C1 segment of cervical spinal cord (tissue), 14 donors: ENCODE results near the gene ACSS1.

ENCODE experiments used
- DNase-seq, 14 donors: peaks; one replicate each; lab custom pipeline; 2025; lab: John Stamatoyannopoulos, UW

The ACSS1 gene

DNA sequence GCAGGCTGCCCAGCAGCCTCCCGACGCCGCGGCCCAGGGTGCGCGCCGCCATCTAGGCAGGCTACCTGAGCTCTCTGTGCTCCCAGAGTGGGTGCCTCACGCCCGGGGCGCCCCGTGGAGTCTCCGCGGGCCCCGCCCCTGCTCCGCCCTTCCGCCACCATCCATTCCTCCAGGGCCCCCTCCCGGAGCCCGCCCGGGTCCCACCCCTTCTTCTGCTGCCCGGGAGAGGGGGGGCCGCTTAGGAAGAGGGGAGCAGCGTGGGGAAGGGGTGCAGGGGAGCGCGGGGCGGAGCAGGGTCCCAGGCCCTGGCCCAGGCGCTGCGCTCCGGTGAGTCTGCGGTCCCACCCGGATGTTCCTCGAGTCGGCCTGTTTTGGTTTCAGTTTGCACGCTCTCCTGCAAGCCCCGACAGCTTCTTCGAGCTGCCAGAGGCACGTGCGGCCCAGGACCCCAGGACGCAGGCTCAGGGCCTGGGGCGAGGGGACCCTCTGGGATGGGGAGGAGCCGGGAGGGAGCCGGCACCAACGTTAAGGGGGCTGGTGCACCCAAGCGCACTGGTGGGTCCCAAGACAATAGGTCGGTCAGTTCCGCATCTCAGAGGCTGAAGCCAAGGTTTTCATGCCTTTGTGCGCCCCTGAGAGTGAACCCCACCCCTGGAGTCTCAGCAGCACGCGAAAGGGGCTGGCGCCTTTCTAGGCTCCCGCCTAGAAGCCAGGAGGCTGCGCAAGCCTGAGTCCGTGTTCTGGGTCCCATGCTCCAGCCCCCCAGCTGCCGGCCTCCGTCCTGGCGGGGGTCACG, at the start of gene ACSS1:
Gene ACSS1, minus strand, starts transcription at position 89 of the 796 bp plus-strand sequence. Its CDS starts 37 bp downstream, at position 52.
- peak in 8 of 14 donors; percentile 37 to 69 (median 63) for DNase-seq

DNA sequence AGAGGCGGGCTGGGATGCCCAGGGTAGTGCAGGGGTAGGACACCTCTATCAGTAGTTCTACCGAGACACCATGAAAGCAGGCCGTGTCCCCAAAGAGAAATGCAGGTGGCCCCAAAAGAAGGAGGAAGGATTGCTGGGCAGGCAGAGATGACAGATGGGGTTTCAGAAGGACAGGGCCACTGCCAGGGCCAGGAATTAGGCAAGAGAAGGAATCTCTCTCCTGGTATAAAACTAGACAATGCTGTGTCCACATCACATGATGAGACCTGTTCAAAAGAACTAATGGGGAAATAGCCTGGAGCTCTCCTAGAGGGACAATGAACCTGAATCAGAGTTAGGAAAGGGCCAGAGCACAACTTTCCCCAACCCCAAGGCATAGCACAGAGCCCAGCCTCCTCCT, 45.6 kb upstream of the ACSS1 start:
- peak in 1 of 14 donors; percentile 65 for DNase-seq

DNA sequence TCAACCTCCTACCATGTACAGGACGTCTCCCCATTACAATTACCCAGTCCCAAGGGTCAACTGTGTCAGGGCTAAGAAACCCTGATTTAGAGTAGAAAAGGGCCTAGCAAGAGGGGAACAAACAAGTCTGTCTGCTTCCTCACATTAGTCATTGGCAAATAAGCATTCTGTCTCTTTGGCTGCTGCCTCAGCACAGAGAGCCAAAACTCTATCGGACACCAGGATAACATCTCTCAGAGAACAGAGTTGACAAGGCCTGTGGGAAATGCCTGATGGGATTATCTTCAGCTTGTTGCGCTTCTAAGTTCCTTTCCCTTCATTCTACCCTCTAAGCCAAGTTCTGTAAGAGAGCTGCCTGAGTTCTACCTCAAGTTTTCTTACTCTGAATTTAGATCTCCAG, 43.0 kb upstream of the ACSS1 start:
- peak in 1 of 14 donors; percentile 84 for DNase-seq

DNA sequence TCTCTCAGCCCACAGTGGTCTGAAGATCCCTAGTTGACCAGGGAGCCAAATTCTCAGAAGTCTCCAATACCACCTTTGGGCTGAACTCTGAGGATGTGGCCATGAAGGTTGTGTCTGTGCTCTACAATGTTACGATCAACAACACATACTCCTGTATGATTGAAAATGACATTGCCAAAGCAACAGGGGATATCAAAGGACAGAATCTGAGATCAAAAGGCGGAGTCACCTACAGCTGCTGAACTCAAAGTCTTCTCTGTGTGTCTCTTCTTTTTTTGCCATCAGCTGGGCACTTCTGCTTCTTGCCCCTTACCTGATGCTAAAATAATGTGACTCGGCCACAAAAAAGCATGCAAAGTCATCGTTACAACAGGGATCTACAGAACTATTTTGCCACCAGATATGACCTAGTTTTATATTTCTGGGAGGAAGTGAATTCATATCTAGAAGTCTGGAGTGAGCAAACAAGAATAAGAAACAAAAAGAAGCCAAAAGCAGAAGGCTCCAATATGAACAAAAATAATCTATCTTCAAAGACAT, 41.7 kb upstream of the ACSS1 start:
- DNase-seq = no peak

DNA sequence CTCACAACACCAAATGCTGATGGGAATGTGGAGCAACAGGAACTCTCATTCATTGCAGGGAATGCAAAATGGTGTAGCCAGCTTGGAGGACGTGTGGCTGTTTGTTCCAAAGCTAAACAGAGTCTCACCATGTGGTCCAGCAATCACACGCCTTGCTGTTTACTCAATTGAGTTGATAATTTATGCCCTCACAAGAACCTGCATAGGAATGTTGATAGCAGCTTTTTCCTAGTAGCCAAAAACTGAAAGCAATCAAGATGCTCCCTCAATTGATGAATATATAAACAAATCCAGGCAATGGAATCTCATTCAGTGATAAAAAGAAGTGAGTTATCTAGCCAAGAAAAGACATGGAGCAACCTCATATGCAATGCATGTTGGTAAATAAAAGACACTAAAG, 39.6 kb upstream of the ACSS1 start:
- no peak for DNase-seq

DNA sequence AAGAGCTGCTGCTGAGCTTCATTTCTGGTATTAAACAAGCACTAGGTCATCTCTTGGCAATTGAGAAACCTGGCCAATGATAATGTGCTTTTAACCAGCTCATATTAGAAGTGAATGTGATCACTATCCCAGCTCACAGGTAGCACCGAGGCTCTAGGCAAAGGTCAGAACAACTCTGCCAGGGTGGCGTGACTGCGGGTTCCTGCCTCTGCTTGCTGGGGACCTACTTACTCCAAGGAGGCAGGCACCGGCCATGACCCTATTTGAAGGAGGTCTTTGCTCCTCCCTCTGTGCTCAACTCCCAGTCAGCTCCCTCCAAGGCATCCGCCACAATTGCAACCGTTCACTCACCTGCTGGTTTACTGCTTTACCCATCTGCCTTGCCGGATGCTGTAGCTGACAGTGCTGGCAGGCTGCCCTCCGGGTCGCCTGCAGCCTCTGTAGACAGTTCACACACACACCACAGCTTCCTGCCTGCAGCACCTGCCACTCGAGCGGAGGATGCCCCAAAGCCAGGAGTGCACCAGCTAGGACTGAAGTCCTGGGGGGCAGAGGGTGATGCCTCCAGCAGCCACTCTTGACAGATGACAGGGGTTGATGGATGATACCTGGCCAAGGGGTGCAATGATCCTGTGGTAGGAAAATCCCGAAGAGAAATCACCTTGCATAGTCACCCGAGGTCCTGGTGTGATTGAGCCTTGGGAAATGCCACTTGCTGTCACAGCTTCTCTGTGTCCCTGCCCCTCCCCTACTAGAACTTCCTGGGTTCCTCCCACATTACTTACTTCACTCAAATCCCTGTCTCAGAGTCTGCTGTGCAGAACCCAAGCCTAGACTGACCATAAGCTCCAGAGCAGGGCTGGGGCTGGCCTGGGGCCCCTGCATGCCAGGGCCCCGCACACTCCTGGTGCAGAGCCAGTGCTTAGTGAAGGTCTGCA, 32.8 kb upstream of the ACSS1 start:
- no peak for DNase-seq

DNA sequence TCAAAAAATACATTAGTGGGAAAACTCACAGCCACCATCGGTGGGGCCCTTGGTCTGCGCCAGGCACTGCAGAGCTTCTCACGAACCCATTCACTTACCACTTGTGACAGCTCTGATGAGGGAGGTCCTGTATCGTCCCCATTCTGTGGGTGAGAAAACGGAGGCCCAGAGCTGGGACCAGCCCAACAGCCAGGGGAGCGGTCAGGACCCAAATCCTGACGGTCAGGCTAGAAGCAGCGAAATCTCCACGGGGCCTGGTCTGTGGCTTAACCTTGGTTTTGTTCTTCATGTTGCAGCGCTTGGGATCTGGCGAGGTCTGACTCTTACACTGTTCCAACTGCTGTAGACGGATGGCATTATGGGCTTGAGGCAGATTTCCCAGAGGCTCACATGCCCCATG, 31.7 kb upstream of the ACSS1 start:
- no peak for DNase-seq

DNA sequence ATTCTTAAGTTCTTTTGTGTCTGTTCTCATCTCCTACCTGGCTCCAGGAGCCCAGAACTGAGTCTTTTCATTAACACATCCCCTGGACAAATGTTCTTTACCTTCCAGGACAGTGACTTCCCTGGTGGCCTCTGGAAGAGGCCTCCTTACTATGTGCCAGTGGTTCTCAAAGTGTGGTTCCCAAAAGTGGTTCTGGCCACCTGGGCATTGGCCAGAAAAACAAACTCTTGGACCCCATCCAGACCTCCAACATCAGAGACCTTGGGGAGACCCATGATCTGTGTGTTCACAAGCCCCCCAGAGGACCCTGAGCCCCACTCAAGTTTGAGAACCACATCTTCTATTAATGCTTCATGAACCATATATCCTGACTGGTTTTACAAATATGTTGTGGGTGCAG, 31.2 kb upstream of the ACSS1 start:
- DNase-seq = no peak

DNA sequence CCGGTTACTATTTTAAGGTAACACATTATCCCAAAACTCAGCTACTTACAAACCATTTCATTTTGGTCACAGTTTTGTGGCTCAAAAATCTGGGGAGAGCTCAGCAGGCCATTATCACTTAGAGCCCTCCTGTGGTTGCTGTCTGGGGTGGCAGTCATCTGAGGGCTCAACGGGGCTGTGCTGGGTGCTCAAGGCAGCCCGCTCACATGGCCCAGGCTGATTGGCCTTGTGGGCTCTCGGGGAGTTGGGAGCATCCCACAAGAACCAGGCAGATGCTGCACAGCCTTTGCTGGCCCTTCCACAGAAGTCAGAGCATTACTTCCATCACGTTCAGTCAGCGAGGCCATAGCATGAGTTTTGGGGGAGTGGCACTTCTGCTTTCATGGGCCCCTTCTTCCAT, 30.3 kb upstream of the ACSS1 start:
- no peak for DNase-seq

DNA sequence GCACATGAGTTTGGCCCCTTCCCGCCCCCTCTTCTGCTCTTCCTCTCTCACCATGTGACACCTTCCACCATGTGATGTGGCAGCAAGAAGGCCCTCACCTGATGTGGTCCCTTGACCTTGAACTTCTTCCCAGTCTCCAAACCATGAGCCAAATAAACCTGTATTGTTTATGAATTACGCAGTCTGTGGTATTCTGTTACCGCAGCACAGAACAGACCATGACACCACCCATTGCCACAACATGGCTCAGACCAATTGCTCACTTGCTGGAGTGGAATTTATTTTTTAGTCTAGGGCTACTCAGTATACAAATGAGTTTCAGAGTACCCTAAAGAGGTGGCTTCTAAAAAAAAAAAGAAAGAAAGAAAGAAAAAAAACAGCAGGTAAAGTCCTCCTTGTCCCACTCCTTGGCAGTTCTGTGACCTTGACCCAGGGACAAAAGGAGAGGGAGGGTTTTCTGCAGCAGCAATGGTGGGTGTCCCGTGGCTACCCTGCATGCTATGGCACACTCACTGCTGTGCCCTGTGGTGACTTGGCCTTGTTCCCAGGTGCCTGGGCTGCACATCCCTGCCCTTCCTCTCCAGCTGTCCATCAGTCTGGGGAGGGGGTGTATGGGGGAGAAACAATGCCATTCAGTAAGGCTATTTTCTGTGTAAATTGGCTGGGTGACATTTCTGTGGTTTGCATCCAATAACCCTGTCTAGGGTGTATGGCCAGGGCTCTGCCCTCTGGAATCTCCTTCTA, 29.4 kb upstream of the ACSS1 start:
- DNase-seq = no peak

DNA sequence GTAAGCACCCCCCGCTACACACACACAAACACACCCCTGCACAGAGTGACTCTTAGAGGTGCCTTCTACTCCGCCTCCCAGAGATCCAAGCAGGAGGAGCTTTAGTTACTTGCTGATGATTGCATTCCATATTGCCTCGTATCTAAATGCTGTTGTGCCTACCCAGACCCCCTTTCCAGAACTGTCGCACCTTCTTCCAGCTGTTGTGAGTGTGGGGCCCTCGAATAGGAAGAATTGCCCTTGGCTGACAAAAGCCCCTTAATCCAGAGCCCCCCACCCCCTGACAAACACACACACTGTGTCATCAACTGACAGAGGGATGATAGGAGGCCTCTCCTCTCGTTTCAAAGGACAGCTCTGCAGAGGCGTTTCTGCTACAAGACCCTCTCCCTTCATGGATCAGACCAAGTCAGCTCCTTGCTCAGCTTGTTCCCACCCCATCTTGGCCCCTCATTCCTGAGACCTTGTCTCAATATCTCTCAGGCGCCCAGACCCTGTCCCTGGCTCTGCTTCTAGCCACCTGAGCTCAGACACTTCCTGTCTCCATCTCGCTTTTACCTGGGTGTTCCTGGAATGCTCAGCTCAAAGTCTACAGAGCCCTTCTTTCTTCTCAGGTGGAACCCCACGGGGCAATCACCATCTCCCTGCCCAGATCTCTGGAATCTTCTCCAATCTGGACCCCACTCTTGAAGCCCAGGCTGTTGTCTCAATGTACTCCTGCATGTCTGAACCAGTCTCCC, 28.0 kb upstream of the ACSS1 start:
- no peak for DNase-seq

DNA sequence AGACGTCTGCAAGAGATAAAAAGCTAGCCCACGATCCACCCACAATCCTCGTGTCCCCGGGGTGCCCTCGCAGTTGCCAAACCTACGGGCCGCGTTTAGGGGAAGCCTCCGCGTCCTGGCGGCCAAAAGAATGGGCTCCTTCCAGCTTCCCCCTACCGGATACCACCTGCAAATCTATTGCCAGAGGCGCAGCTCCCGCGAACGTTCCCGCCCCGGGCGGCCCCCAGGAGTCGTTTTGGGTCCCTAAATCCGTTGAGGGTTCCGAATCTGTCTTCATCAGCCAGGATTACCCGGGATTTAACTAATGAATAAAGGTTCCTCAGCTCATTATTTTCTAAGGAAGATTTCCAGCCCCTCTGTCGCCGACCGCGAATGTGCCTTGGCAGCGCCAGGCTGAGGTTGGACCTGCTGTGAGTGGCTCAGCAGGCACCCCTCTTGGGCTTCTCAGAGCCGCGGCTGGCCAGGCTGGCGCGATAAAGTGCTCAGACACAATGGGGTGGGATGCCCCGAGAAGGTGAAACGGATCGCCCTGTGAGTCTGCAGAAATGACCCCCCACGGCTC, 26.8 kb upstream of the ACSS1 start:
- DNase-seq = peak in 1 of 14 donors; percentile 39

DNA sequence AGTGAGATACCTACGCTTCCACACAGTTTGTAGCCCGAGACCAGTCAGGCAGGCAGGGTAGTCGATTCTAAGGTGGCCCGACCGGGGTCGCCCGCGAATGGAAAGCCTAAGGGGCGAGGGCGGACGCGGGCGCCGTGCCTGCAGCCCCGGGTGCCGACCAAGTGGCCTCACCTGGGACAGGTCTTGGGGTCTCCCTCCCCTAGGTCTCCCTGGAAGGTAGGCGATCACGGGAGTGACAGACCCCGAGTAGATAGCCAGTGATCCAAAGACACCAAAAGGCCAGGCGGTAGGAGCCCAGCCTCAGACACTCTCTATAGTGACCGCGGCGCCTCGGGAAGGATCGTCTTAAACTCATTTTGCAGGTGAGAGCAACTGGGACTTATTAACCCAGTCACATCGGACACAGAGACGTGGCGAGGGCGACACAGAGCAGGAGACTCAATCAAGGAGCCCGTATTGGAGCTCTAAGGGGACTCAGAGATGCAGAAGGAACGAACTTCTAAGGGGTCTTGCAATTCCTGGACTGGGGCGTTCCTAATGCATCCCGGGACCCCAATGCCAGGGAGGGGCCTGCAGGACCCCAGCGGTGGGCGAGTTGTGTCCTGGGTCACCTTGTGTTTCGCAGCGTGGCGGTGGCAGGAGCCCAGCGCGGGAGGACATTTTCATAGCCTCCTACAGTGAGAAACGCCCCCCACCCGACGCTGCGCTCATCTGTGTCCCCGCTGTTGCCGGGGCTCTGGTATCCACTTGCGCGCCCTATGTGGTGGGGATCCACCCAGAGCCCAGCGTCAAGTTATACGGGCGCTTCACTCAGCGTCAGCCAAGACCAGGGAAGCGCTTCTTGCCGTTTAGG, 26.1 kb upstream of the ACSS1 start:
- DNase-seq = peak in 1 of 14 donors; percentile 54

DNA sequence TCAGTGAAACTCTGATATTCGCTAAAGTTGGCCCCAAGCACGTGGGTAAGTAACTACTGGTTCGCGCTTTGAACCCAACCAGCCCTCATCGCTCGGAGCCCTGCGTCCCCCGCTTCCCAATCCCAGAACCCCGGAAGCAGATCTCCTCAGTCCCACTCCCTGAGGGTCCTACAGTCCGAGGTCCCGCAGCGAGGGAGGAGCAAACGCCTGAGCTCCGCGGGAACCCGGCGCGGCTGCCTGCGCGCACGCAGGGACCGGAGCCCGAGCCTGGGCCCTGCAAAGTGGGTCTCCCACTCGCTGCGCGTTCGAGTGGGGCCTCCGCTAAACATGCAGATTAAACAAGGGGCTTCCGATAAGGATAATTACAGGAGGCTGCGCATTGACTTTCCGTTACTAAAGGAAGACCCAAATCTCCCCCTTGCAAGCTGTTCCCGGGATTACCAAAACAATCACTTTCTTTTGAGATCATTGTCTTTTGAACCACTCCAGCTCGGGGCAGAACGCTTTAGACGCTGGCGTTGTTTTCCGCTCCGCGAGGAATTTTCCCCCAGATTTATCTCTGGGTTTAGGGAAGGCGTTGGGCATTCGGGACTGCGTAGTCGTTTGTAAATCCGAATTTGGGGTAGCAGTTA, 25.3 kb upstream of the ACSS1 start:
- DNase-seq = no peak

DNA sequence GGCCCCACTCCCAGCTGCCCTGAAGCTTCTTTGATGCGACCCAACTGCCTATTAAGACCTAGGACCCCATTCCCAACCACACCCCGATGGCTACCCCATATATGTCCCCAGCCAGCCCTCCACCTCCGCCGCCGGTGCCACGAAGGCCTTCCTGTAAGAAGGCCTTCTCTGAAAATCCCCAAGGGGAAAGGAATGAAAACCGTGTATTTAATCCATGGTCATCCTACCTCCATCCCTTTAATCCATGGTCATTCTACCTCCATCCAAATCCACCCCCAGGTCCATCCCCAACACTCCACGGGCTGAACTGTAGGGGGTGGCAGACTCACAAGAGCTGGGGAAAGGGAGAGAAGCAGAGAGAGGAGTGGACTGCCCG, 24.5 kb upstream of the ACSS1 start:
- no peak for DNase-seq

DNA sequence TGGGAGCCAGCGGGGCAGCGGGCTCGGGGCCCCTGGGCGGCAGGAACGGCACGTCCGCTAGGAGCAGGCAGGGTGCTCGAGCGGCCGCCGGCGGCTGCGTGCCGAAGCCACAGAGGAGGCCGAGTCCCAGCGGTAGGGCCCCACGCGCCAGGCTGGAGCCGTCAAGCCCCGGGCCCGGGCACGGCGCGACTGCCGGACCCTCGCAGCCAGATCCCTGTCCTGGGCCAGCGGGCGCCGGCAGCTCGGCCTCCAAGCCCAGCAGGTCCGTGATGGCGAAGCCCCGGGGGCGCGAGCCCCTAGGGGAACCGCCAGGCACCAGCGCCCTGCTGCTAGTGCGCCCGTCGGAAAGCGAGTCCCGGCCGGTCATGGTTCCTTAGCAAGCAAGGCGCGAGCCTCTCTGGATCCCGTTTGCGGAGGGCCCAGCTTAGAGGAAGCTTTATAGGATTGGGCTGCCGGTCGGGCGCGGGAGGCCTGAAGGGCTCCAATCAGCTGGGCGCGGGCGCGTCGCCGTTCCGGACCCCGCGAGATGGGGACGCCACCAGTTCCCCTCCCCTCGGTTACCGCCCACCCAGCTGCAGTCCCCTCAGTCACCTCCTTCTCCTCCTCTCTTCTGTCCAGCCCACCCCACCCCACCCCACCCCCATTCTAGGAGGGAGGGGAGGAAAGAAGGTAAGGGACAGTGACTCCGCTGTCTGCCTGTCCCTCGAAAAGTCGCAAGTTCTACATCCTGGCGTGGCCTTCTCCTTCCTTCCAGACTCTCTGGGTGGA, 24.0 kb upstream of the ACSS1 start, which contains the start of gene VSX1:
Gene VSX1, minus strand, starts transcription at position 412 of the 768 bp plus-strand sequence. Its CDS starts 45 bp downstream, at position 367.
- DNase-seq = no peak

DNA sequence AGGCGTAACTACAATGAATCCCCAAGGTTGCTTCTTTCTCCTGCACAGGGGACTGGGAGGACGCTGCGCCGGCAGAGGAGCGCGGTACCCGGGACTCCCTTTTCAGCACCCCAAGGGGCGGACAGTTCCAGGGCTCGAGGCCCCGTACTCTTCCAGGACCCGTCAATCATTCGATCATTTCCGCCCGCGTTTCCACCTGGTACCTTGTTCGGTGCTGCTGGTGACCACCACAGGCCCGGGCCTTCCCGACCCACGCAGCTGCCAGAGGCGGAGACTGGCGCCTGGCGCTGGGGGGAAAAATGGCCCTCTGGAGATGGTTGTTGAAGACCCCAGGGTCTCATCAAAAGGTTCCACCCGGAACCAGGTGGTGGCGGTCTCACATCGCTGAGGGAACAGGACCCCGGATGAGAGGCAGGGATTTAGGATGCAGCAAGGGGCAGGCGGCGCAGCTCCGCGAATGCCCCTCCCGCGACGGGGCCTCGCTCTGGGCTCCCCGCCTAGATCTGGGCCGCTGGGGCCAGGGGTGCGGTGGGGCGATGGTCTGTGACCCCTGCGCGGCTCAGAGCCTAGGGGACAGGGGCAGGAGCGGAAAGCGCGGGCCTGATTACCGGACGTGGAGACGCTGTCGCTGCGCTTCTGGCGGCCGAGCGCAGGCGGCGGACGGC, 23.3 kb upstream of the ACSS1 start:
- DNase-seq = peak in 1 of 14 donors; percentile 14

DNA sequence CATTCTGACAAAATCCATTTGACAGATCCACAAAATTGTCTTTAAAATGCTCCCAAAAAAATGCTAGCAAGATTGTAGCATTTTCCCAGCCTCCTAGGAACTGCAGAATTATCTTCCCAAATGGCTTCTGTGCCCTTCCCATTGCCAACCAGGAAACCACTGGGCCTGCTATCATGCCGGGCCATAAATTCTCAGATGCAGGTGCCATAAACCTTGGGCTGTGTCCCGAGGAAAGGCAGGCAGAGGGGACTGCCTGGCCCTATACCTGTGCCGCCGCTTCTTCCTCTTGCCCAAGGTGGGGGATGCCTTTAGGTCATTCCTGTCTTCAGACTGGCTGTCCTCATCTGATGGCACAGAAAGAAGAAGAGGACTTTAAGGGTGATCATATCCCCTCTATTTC, 21.2 kb upstream of the ACSS1 start:
- no peak for DNase-seq
